GM12891 (cell line): ENCODE data around the gene UNG.

Experiments used
- POLR2A ChIP-seq: IDR thresholded peaks from 2 replicates; pipeline ENCODE4 v1.6.1; 2011; ENCODE audit warnings: low read depth, low read length, control low read depth
- POLR2AphosphoS5 ChIP-seq: IDR thresholded peaks from 2 replicates; pipeline ENCODE4 v1.6.1; 2011; ENCODE audit warnings: low read depth, low read length, control low read depth

DNA sequence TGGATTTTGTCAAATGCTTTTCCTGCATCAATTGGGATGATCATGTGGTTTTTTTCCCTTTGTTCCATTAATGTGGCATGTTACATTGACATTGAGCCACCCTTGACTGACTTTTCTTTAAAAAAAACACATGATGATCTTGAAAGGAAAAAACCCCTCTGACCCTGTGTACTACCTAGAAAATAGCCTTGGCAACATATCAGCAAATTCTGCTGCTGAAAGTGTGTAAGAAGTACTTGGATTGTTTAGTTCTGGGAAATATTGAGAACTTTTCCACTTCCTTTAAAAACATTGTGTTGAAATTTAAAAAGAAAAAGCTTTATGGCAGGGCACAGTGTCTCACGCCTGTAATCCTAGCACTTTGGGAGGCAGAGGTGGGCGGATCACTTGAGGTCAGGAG, 39.7 kb downstream of the UNG start:
- TF ChIP-seq POLR2A (no peak), POLR2AphosphoS5 (no peak)
